NCI-H2227 (cell line): ENCODE data around the gene KCNA3.
A peak's percentile ranks its signal among the peaks of the same experiment; 100 is the strongest.

Experiments
- DNase-seq: peaks from one replicate; lab custom pipeline; 2025; ENCODE audit not compliant: unreplicated experiment; lab: John Stamatoyannopoulos, UW

KCNA3 gene

DNA sequence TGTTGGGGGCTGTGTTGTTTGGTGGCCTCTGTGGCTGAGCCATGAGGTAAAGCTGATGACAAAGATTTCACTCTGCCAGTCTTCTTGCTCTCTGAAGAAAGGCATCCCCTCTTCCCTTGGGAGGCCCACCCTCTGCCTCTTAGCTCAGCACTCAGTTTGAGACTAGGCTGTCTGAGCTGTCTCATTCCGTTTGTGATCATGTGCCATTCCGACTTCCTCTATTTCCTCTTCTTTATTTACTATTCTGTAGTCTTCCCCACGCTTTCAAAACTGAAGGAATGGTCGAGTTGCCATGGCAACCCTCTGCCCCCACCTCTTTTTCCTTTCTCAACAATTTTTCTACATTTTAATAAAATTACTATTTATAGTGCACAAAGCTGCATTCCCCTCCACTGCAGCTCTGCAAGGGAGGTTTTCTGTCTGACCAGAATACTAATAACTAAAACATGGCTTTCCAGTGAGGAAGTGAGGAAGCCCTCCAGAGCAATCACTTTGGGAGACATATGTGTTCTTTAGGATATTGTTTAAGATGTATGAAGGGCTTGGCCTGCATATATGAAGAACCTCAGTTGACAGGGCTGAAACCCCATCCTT is 30.8 kb downstream of the KCNA3 start:
- peak; percentile 10 for DNase-seq

DNA sequence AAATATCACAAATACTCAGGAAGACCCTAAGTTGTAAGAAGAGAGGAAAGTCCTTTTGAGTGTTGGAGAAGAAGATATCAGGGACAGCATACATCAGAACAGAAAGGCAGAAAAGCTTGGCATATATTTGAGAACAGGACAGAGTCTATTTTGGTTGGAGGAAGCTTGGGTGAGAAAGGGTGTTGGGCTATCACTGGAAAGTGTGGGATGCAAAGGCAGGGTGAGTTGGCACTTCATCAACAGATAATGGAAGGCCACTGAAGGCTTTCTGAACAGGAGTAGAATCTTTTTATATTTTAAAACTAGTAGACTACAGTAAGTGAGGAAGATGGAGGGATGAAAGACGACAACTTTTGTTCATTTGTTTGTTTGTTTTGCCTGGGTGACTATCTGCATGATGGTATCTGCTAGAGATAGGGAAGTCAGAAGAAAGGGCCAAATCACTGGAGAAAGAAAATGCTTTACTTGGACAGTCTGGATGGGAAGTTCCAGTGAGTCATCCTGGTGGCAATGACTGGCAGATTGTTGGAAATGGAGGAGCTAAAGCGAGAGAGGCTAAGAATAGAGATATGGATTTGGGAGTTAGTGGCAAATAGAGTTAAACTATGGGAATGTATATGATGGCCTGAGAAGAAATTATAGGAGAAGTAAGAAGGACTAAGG is 34.9 kb downstream of the KCNA3 start:
- DNase-seq: no peak

DNA sequence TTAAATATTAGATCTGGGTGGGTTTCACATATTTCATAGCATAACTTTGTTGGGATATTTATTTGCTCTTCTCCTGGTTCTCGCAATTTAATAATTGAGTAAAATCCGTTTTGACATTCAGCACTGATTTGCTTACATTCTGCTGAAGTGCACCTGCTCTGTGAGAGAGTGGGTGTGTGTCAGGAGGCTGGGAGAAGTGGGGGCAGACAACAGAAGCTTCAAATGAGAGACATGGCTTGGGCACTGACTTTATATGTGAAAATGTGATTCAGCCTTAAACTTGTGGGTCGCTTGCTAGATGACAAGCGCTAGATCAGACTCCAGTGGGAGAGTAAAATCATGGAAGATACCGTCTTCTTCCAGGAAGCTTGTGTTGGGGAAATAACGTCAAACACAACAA is 36.2 kb downstream of the KCNA3 start:
- no peak for DNase-seq

DNA sequence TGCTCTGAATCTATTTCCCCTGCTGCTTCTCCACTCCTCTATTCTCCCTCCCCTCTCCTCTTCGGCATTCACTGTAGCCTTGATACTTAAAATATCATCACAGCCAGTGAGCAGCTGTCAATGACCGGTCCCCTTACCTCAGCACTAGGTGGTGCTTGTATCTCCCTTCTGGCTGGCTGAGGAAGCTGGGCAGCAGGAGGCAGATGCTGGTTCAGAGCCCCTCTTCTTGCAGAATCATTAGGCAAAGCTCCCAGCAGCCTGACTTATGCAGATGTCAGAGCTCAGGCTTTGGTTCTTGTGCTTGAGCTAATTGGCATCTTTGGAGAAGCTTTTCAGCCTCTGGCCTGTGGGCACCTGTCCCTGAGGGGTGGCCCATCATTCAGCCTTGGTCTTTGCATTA is 36.7 kb downstream of the KCNA3 start:
- DNase-seq: peak; percentile 22

DNA sequence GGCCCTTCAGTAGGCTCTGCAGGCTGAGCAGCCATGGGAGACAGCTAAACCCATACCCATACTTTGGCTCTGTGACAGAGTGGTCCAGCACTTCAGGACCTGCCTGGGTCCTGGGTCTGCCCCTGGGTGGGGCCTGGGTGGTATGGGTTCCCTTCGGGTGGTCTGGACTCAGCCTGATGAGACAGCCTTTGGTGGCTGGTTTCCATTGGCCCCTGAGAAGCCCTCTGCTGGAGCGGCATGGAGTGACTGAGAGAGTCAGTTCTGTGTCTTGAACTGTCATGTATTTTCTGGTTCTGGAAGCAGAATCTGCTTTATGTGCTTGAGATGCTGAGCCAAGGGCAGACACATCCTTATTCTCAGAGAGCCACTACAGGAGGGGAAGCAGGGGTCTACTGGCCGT is 37.3 kb downstream of the KCNA3 start:
- no peak for DNase-seq

DNA sequence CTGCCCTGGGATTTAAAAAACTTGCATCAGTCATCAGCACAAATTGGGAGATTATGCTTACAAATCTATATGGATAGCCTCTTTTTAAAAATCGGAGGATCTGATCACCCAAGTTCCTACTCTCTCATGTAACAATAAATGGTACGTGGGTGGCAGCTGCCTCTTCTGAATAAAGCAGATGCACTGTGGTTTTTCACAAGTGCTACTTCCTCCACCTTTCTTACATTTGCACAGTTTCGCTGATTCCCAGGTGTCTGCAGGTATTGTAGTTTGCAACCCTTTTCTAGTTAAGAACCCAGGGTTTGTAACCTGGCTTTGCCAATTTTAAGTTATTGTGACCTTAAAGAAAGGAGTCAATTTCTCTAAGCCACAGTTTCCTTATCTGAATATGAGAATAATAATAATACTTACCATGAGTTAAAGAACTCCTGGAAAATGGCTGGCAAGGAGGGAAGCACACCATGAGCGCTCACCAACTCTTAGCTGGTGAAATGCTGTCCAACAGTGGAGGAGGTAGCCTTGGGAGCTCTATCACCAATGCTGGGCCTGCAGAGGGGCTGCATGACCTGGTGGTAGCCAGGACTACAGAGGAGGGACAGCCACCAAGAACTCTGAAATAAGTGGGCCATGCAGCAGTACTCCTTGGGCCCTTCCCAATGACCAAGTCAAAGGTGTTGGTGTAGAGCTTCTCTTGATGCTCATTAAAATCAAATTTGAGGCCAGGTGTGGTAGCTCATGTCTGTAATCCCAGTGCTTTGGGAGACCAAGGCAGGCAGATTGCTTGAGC is 38.4 kb downstream of the KCNA3 start:
- DNase-seq: no peak

DNA sequence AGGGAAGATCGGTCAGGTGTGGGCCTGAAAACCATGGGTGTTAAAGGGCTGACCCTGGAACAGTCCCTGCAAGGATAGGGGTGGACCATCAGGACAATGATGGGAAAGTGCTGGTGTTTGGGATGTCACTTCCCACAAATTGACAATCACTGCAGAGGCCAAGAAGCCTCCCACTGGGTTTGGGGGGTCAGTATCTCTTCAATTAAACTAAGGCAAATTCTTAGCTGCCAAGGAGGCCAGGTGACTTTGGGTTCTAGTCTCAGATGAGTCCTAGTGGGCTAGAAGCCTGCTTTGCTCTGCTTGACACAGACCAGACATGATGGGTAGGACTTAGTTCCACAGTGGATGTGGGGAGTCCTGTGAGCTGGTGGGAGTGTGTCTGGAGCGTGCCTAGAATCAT is 39.3 kb downstream of the KCNA3 start:
- no peak for DNase-seq

DNA sequence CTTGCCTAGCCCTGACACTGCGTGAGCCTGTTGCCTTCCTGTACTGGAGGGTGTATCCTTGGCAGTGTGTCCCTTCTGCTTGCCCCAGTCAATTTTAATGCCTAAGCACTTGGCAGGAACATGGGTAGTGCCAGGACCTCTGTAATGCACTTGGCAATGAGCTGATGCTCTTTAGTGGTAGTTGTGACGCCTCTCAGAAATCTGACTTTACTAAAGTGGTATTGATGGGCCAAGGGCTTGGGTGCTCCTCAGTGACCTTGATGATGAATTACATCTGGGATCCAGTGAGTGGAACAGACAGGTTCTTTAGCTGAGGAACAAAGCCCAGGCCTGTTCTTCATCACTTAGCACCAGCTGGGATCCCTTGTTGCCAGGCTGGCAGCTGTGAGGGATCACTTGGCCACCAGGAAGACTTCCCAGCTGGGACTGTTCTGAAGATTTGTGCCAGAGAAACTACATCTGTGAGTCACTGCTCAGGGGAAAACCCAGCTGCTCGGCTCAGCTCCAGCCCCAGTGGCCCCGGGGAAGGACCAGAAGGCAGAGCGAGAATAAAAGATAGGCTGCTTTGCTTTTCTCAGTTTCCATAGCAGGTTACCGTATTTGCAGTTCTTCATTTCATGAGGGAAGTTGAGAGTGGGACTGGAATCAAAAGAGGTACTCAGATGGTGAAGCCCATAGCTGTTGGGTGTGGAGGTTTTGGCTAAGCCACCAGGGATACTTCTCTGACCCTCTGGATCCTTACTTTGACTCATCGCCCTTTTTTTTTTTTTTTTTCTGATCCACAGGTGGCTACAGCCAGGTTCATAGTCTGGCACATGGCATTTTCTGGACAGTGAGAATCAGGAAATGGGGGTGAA is 40.1 kb downstream of the KCNA3 start:
- no peak for DNase-seq

DNA sequence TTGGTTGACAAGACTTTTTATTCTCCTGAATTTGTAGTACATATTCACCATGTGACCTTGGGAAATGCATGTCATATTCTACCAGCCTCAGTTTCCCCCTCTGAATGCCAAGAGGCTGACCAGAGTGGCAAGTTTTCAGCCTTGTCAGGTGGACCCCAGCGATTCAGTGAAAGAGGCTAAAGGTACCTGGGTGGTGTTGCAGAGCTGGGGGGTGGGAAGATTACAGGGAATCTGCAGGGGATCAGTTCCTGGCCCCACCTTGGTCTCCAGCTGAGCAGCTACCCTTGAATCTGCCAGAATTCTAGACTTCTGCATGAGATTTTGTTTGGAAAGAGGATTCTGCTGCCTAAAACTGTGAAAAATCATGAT is 40.7 kb downstream of the KCNA3 start:
- DNase-seq: no peak

DNA sequence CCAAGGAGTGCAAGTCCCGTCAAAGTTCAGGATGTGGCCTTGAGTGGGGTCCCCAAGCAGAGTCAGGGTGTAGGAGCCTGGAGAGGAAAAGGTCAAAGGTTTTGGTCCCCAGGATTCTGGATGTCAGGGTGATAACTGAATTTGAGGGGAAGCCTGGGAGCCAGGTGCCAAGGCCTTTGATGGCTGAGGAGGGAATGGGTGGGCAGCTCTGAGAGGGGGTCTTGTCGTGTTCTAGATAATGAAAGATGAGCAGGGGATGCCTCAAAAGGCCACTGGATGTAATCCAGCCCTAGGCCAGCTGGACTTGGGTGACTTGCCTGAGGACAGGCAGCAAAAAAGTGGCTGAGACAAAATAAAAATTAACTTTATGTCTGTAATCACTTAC is 41.1 kb downstream of the KCNA3 start:
- no peak for DNase-seq

DNA sequence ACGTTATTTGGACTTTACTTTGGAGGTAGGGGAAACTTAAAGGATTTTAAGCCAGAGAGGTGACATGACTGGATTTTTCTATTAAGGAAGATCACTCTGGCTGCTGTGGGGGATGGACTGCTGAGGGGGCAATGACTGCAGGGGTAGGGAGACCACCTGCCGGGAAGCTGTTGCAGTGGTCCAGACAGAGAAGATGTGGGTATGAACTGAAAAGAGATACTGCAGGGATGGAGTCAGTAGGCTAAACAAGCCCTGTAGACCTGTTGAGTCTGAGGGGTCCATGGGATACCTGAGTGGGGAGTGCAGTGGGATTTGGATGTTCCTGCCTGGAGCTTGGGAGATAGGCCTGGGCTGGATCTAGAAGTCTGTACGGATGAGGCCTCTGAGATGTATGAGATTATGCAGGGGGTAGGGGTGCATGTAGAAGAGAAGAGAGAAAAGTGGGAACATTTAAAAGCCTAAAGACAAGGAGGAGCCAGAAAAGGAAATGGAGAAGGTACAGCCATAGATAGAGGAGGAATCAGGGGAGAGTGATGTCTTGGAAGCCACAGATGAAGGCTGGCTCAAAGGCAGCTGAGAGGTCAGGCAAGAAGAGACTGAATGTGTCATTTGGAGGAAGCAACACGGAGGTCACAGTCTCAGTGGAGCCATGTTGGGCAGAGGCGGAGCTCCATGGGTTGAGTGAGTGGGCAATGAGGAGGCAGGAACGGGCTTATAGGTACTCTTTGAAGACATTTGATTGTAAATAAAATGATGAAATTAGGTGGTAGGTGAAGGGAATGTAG is 42.7 kb downstream of the KCNA3 start:
- DNase-seq: no peak

DNA sequence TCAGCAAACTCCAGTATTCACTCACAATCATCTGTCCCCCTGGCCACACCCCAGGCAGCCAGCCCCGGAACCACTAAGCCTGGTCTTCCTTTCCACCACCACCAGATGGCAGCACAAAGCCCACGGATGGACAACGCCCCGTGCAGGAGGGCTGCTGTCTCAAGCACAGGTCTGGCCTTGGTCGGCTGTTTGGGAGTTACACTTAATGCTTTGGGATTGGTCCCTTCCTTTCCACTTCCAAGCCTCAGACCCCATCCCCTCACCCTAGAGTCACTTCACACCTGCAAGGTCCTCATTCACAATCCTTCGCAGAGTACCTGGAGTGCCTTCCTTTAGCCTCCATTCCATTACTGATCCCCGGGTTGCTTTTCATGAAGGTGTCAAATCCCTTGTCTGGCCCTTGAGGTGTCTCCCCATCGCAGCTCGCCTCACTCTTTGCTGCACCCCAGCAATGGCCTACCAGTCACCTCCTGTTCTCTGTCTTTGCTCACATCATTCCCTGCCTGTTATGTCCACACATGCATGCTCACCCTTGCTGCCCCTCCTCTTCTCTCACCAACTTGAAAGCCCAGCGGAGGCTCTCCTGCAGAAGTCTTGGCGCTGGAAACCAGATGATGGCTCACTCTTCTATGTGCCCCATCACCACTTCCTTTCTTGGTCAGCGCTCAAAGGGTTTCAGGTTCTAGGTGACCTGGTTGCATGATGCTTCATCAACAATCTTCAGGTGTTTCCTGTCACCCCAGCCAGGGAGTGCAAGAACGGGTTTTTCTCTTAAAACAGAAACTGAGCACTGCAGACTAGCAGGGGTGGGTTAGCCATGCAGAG is 43.7 kb downstream of the KCNA3 start:
- peak; percentile 88 for DNase-seq

DNA sequence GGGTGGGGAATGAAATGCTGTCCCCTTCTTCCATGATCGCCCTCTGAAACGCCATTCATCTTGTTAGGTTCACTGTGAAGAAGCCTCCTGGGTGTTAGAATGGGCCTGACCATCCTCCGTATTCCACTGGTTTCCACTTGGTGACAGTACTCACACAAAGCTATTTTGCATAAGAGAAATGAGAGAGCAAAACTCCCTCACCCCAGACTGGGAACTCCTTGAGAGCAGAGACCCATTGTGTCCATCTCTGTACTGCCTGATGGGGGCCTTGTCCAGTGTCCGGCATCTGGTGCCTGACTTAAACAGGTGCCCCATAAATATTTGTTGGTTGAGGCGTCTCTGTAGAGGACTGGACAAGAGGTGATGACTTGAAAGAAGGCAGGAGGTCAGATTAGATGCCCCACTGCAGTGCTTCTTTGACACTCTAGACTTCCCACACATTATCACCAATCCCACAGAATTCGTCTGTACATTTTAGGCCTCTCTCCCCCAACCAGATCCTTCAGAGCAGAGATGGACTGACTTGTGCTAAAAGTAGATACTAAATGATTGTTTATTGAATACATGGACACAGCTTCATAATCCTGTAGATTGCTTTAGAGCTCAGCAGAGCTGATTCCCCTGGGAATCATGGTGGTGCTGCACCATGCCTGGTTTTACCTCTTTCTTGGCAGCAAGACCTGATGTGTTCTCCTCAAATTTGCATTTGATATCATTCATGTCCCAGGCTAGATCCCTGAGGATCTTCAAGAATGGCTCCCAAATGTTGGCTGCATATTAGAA is 46.2 kb downstream of the KCNA3 start:
- DNase-seq: no peak

DNA sequence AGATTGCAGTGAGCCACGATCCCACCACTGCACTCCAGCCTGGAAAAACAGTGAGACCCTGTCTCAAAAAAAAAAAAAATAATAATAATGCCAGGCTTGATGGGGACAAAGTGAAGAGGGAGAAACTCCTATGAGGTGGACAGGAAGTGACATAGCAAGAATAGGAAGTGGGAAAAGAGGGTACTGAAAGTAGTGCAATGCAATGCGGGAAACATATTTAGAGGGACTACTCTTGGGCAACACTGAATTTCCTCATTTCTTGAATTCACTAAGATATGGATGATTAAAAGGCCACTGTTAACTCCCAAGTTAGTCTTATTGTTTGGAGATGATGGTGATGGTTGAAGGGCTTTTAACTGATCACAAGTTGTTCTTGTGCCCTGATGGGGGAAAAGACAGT is 47.0 kb downstream of the KCNA3 start:
- no peak for DNase-seq

DNA sequence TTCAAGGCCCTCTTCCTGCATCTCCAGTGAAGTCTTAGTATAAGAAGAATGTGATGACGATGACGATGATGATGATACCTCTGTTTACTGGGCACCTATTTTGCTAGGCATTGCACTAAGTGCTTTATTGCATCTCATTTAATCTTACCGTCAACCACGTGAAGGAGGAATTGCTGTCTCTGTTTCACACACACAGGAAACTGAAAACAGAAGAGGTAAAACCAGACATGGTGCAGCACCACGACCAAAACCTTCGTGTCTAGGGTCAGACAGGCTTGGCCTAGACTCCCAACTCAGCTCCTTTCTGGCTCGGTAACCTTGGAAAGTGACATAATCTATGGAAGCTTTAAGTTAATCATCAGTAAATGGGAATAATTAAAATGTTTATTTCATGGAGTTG is 47.9 kb downstream of the KCNA3 start:
- no peak for DNase-seq
